ENCODE results near the gene INTS1.

The INTS1 gene

GRCh38 chr7:1490837-1491236 lies 13.4 kb downstream of the INTS1 start:
- no peak for TF ChIP-seq POLR2AphosphoS5 (IDR thresholded peaks at IDR 0.05; ENCODE audit: low read depth, low read length)
- TF ChIP-seq SIN3A (IDR thresholded peaks at IDR 0.05; ENCODE audit: borderline replicate concordance, insufficient read depth, low read length): no peak
- no peak for TF ChIP-seq TAF1 (IDR thresholded peaks at IDR 0.05; ENCODE audit: borderline replicate concordance, insufficient read depth, low read length)
- TF ChIP-seq FOXP2 (optimal IDR thresholded peaks at IDR 0.05; ENCODE audit: borderline replicate concordance, extremely low read depth, extremely low read length, insufficient read depth): no peak
- TF ChIP-seq, protein P1, sequence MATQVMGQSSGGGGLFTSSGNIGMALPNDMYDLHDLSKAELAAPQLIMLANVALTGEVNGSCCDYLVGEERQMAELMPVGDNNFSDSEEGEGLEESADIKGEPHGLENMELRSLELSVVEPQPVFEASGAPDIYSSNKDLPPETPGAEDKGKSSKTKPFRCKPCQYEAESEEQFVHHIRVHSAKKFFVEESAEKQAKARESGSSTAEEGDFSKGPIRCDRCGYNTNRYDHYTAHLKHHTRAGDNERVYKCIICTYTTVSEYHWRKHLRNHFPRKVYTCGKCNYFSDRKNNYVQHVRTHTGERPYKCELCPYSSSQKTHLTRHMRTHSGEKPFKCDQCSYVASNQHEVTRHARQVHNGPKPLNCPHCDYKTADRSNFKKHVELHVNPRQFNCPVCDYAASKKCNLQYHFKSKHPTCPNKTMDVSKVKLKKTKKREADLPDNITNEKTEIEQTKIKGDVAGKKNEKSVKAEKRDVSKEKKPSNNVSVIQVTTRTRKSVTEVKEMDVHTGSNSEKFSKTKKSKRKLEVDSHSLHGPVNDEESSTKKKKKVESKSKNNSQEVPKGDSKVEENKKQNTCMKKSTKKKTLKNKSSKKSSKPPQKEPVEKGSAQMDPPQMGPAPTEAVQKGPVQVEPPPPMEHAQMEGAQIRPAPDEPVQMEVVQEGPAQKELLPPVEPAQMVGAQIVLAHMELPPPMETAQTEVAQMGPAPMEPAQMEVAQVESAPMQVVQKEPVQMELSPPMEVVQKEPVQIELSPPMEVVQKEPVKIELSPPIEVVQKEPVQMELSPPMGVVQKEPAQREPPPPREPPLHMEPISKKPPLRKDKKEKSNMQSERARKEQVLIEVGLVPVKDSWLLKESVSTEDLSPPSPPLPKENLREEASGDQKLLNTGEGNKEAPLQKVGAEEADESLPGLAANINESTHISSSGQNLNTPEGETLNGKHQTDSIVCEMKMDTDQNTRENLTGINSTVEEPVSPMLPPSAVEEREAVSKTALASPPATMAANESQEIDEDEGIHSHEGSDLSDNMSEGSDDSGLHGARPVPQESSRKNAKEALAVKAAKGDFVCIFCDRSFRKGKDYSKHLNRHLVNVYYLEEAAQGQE (IDR thresholded peaks at IDR 0.05; ENCODE audit: insufficient read depth in 1 of 2, low read depth in 2 of 2, low read length in 2 of 2): no peak

- TF ChIP-seq TAF1 (IDR thresholded peaks at IDR 0.05; ENCODE audit: borderline replicate concordance, insufficient read depth, low read length) (no peak), POLR2AphosphoS5 (IDR thresholded peaks at IDR 0.05; ENCODE audit: low read depth, low read length) (no peak), SIN3A (IDR thresholded peaks at IDR 0.05; ENCODE audit: borderline replicate concordance, insufficient read depth, low read length) (no peak), FOXP2 (optimal IDR thresholded peaks at IDR 0.05; ENCODE audit: borderline replicate concordance, extremely low read depth, extremely low read length, insufficient read depth) (no peak)
- TF ChIP-seq, protein P1 (IDR thresholded peaks at IDR 0.05; ENCODE audit: insufficient read depth in 1 of 2, low read depth in 2 of 2, low read length in 2 of 2): no peak
Observed at GRCh38 chr7:1489336-1489735, 14.9 kb downstream of the INTS1 start.

- no peak for TF ChIP-seq SIN3A (IDR thresholded peaks at IDR 0.05; ENCODE audit: borderline replicate concordance, insufficient read depth, low read length)
- TF ChIP-seq, protein P1 (IDR thresholded peaks at IDR 0.05; ENCODE audit: insufficient read depth in 1 of 2, low read depth in 2 of 2, low read length in 2 of 2): no peak
- no peak for TF ChIP-seq FOXP2 (optimal IDR thresholded peaks at IDR 0.05; ENCODE audit: borderline replicate concordance, extremely low read depth, extremely low read length, insufficient read depth)
Observed at GRCh38 chr7:1488016-1488415, 16.2 kb downstream of the INTS1 start.

DNA sequence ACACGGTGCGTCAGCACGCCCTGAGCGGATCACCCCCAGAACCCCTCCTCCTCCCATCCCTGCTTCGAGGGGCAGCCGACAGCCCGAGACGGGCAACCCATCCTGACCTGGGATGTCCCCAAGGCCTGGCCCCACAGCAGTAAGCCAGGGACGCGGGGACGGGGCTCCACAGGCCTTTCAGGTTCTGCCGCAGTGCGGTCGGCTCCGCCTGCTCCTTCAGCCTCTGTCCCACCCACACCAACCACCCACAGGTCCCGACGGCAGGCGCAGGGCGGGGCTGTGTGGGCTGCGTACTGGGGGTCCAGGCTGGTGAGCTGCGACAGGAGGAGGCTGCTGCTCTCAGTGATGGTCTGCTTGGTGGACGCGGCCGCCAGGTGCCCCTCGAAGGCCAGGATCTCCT lies 16.7 kb downstream of the INTS1 start:
- TF ChIP-seq POLR2AphosphoS5 (IDR thresholded peaks at IDR 0.05; ENCODE audit: low read depth, low read length) (no peak), SIN3A (IDR thresholded peaks at IDR 0.05; ENCODE audit: borderline replicate concordance, insufficient read depth, low read length) (no peak), TAF1 (IDR thresholded peaks at IDR 0.05; ENCODE audit: borderline replicate concordance, insufficient read depth, low read length) (no peak), FOXP2 (optimal IDR thresholded peaks at IDR 0.05; ENCODE audit: borderline replicate concordance, extremely low read depth, extremely low read length, insufficient read depth) (no peak)
- TF ChIP-seq, protein P1 (IDR thresholded peaks at IDR 0.05; ENCODE audit: insufficient read depth in 1 of 2, low read depth in 2 of 2, low read length in 2 of 2): no peak

GRCh38 chr7:1486571-1486970 lies 17.6 kb downstream of the INTS1 start:
- no peak for TF ChIP-seq TAF1 (IDR thresholded peaks at IDR 0.05; ENCODE audit: borderline replicate concordance, insufficient read depth, low read length)
- no peak for TF ChIP-seq POLR2AphosphoS5 (IDR thresholded peaks at IDR 0.05; ENCODE audit: low read depth, low read length)
- TF ChIP-seq, protein P1 (IDR thresholded peaks at IDR 0.05; ENCODE audit: insufficient read depth in 1 of 2, low read depth in 2 of 2, low read length in 2 of 2): no peak
- no peak for TF ChIP-seq SIN3A (IDR thresholded peaks at IDR 0.05; ENCODE audit: borderline replicate concordance, insufficient read depth, low read length)

All from PFSK-1 (cell line).